Ectodermal cell (in vitro differentiated cells): ENCODE results near the gene ITPK1.

Source experiments
- H3K27ac ChIP-seq: 2 replicates; pipeline ENCODE4 v1.7.0; 2013; ENCODE audit warnings: mild to moderate bottlenecking, low read depth, low read length; ENCODE audit not compliant: insufficient read depth, poor library complexity, severe bottlenecking
- H3K27me3 ChIP-seq: 2 replicates; pipeline ENCODE4 v1.7.0; 2013; ENCODE audit warnings: mild to moderate bottlenecking, low read length; ENCODE audit not compliant: insufficient read depth, control insufficient read depth, poor library complexity, severe bottlenecking
- H3K36me3 ChIP-seq: one replicate; pipeline ENCODE4 v1.7.0; 2013; ENCODE audit warnings: low read length; ENCODE audit not compliant: control insufficient read depth, insufficient read depth
- H3K4me1 ChIP-seq: one replicate; pipeline ENCODE4 v1.7.0; 2013; ENCODE audit warnings: low read length; ENCODE audit not compliant: control insufficient read depth, insufficient read depth
- H3K4me3 ChIP-seq: 2 replicates; pipeline ENCODE4 v1.7.0; 2013; ENCODE audit warnings: low read depth, low read length, control low read depth; ENCODE audit not compliant: insufficient read depth
- H3K9me3 ChIP-seq: 2 replicates; pipeline ENCODE4 v1.7.0; 2013; ENCODE audit warnings: mild to moderate bottlenecking, low read length, moderate library complexity; ENCODE audit not compliant: control insufficient read depth
- WGBS, 2 experiments: methylation state at CpG; one replicate each; pipeline ENCODE4 v1.1.7; 2013; ENCODE audit warnings: missing lambda C conversion rate in 2 of 2; 5-methylcytosine and 5-hydroxymethylcytosine counted together

ITPK1 gene

GRCh38 chr14:92954933-92955332 is 160.8 kb downstream of the ITPK1 start:
- Histone ChIP-seq H3K4me3 (no peak overlapping the region), H3K36me3 (no peaks in the 10 kb centered on the region), H3K9me3 (no peaks in the 10 kb centered on the region), H3K27me3 (no peaks in the 10 kb centered on the region), H3K27ac (no peak overlapping the region), H3K4me1 (no peaks in the 10 kb centered on the region)
- 85 to 86% methylated on average over 5 of the region's 5 CpGs for WGBS, 2 experiments

DNA sequence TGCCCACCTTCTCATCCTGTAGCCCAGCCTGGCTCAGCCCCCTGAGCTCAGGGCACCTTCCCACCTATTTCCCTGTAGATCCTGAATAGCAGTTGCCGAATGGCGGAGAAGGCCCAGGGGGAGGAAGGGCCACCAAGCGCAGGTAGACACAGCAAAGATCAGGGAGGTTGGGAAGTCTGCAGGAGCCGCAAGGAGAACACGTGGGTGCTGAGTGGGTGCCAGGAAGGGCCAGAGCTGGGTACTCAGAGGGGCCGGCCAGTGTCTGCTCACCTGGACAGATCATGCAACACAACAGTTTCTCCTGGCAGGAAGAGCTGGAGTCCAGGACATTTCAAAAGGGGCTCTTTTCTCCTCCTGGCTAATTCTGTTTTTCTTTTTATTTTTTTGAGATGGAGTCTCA is 162.2 kb downstream of the ITPK1 start:
- no peaks in the 10 kb centered on the region for H3K9me3 ChIP-seq
- 97% methylated on average over 6 of the region's 6 CpGs for WGBS, 2 experiments

DNA sequence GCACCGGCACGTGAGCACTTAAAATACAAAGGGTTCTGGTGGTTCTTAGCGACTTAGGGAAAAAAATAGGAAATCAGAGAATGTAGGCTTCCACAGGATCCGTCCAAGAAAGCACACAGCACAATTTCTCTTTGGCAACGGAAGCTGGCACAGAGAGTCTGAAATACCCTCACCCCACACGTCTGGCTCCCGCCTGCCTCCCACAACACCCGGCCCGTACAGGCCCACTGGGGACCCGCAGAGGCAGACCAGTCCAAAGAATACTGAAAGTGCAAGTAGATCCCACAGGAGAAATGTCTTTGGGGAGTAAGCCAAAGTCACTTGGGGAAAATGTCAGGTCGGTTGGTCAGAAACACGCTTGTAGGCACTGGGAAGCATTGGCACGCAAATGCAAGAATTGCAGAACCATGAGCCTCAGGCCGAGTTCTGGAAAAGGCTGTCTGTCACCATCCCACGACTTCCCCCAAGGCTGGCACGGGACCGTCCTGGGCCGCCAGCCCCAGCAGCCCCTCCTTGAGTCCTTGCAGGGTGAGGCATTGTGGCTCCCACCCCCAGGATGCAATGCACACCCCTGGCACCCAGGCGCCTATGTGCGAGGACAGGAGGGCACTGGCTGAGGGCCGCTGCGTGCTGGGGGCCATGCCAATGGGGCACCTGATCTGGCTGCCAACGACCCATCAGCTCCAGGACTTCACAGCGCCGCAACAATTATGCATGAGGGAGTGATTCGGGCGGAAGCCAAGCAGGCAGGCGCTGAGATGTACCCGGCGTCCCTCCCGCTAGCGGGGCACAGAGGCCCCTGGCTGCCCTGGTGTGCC is 163.0 kb downstream of the ITPK1 start:
- no peak overlapping the region for H3K27ac ChIP-seq
- H3K4me1 ChIP-seq: no peaks in the 10 kb centered on the region
- 95 to 96% methylated on average over 32 of the region's 32 CpGs for WGBS, 2 experiments
- H3K27me3 ChIP-seq: no peaks in the 10 kb centered on the region
- no peak overlapping the region for H3K4me3 ChIP-seq
- no peaks in the 10 kb centered on the region for H3K9me3 ChIP-seq
- no peaks in the 10 kb centered on the region for H3K36me3 ChIP-seq

More for the DNA sequence above, 162.2 kb downstream of the ITPK1 start:
- Histone ChIP-seq H3K27ac (no peak overlapping the region), H3K36me3 (no peaks in the 10 kb centered on the region), H3K27me3 (no peaks in the 10 kb centered on the region), H3K4me1 (no peaks in the 10 kb centered on the region), H3K4me3 (no peak overlapping the region)

DNA sequence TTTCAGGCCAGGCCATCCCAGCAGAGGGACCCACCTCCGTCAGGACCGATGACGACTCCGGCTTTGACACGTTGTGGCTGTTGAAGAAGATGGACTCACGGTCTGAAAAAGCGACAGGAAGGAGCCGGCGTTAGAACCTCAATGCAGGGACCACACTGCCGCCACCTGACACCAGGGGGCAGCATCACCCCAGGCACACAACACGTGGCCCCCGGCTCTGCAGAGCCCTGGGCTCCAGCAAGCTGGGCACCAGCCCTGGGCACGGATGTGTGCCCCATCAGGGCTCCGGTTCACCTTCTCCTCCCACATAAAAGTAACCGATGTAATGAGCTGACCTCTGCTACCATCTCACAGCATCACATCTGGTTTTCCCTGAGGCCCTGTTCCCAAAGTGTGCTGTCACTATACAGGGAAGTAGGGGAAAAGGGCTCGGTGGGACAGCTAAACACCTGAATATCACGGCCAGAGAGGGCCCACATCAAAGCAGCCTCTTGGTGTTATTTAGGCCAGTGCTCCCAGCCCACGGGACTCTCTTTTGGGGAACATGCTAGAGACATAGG is 163.7 kb downstream of the ITPK1 start:
- Histone ChIP-seq H3K4me3 (no peak overlapping the region), H3K36me3 (no peaks in the 10 kb centered on the region), H3K9me3 (no peaks in the 10 kb centered on the region), H3K27me3 (no peaks in the 10 kb centered on the region), H3K27ac (no peak overlapping the region), H3K4me1 (no peaks in the 10 kb centered on the region)
- WGBS, 2 experiments: 47 to 54% methylated on average over 18 of the region's 18 CpGs

GRCh38 chr14:92951261-92951660 is 164.5 kb downstream of the ITPK1 start:
- no peak overlapping the region for H3K27ac ChIP-seq
- no peaks in the 10 kb centered on the region for H3K36me3 ChIP-seq
- no peaks in the 10 kb centered on the region for H3K27me3 ChIP-seq
- H3K4me1 ChIP-seq: no peaks in the 10 kb centered on the region
- H3K9me3 ChIP-seq: no peaks in the 10 kb centered on the region
- no peak overlapping the region for H3K4me3 ChIP-seq
- 93 to 96% methylated on average over 7 of the region's 7 CpGs for WGBS, 2 experiments

GRCh38 chr14:92950773-92951172 is 165.0 kb downstream of the ITPK1 start:
- H3K4me3 ChIP-seq: no peak overlapping the region
- no peak overlapping the region for H3K27ac ChIP-seq
- no peaks in the 10 kb centered on the region for H3K27me3 ChIP-seq
- no peaks in the 10 kb centered on the region for H3K36me3 ChIP-seq
- 93 to 94% methylated on average over 6 of the region's 6 CpGs for WGBS, 2 experiments
- H3K4me1 ChIP-seq: no peaks in the 10 kb centered on the region
- no peaks in the 10 kb centered on the region for H3K9me3 ChIP-seq

GRCh38 chr14:92950193-92950540 is 165.6 kb downstream of the ITPK1 start:
- Histone ChIP-seq H3K27ac (no peak overlapping the region), H3K4me3 (no peak overlapping the region)
- WGBS, 2 experiments: 93 to 94% methylated on average over 7 of the region's 7 CpGs

GRCh38 chr14:92949496-92950192 is 166.1 kb downstream of the ITPK1 start:
- no peak overlapping the region for H3K27ac ChIP-seq
- no peaks in the 10 kb centered on the region for H3K9me3 ChIP-seq
- no peaks in the 10 kb centered on the region for H3K36me3 ChIP-seq
- no peaks in the 10 kb centered on the region for H3K27me3 ChIP-seq
- 96% methylated on average over 24 of the region's 24 CpGs for WGBS, 2 experiments
- H3K4me3 ChIP-seq: no peak overlapping the region
- no peaks in the 10 kb centered on the region for H3K4me1 ChIP-seq

More at GRCh38 chr14:92950193-92950540, 165.6 kb downstream of the ITPK1 start:
- Histone ChIP-seq H3K9me3 (no peaks in the 10 kb centered on the region), H3K27me3 (no peaks in the 10 kb centered on the region), H3K36me3 (no peaks in the 10 kb centered on the region), H3K4me1 (no peaks in the 10 kb centered on the region)

GRCh38 chr14:92948647-92949046 is 167.1 kb downstream of the ITPK1 start:
- WGBS, 2 experiments: 95 to 96% methylated on average over 22 of the region's 22 CpGs
- no peaks in the 10 kb centered on the region for H3K4me1 ChIP-seq
- no peaks in the 10 kb centered on the region for H3K36me3 ChIP-seq
- no peaks in the 10 kb centered on the region for H3K27me3 ChIP-seq
- no peak overlapping the region for H3K4me3 ChIP-seq
- no peak overlapping the region for H3K27ac ChIP-seq
- H3K9me3 ChIP-seq: no peaks in the 10 kb centered on the region

GRCh38 chr14:92946847-92947545 is 168.7 kb downstream of the ITPK1 start:
- H3K27me3 ChIP-seq: no peaks in the 10 kb centered on the region
- no peaks in the 10 kb centered on the region for H3K9me3 ChIP-seq
- 85 to 88% methylated on average over 12 of the region's 12 CpGs for WGBS, 2 experiments
- H3K4me1 ChIP-seq: no peaks in the 10 kb centered on the region
- H3K27ac ChIP-seq: no peak overlapping the region
- no peak overlapping the region for H3K4me3 ChIP-seq
- H3K36me3 ChIP-seq: no peaks in the 10 kb centered on the region
